ENCODE results near the gene ANKRD13B. TPM values are rescaled to one million over a fixed set of nuclear protein-coding genes. Genes with fewer than 3 reads are reported as not detected.
A peak's percentile ranks its signal among the peaks of the same experiment; 100 is the strongest.

ANKRD13B gene
- total RNA-seq, 1 donor from 2014 or later: 2.7 TPM

DNA sequence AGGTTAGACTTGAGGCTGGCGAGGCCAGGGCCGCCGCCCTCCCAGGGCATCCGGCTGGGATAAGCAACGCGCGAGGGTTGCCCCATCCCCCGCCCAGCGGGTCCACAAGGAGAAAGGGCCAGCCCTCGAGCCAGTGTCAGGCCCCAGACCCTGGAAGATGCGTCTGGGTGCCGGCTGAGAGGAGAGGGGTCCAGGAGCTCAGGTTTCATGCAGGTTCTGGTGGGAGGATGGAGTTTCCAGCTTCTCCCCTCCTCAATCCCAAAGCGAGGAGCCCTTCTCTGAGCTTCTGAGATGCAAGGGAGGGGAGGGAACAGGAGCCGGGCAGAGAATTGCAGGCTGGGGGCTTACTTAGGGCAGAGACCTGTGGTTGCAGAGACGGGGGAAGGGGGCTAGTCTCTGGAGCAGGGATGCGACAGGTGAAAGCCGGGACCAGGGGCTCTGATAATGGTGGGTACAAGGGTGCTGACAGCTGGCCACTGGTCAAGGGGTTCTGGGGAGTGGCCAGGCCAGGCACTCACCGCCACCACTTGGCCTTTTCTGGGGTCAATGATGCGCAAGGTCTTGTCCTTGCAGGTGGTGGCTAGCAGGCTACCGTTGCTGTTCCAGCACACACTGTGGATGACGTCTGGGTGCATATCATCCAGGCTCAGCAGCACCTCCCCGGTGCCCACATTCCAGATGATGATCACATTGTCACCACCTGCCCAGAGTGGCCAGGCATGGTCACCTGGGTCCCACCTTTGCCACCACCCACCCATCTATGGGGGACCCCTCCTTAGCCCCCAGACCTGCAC lies 25.5 kb downstream of the ANKRD13B start:
- no peak for ATAC-seq

DNA sequence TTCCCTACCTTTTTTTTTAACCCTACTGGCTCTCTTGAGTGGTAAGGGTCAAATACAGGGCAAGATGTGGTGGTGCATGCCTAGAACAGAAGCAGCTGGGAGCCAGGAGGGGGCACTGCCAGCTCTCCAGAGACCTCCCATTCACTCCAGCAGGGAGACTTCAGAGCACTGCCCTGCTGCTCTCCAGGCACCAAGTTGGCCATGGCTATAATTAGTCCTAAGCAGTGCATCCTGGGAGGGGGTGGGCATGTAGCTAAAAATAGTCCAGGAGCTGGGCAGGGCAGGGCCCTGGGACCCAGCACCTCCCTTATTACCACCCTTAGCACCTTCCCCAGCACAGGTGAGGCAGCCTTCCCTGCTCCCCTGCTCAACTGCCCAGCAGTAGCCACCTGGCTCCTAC lies 26.3 kb downstream of the ANKRD13B start:
- no peak for ATAC-seq

DNA sequence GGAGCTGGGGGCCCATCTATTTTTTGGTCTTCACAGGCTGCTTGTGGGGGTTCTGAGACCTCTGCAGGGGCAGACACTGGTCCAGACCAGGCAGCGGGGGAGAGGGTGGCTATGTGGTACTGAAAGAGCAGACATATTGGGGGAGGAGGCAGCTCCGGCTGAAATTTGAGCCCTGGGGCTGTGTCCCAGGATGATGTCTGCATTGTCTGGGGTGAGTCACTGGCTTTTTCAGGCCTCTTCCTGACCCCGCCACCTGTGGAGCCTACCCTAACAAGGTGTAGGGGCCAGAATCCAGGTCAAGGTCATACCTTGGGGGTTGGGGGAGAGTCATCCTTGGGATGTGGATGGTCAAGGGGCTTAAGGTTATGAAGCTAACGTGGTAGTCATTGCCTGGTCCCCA lies 27.3 kb downstream of the ANKRD13B start:
- no peak for ATAC-seq

DNA sequence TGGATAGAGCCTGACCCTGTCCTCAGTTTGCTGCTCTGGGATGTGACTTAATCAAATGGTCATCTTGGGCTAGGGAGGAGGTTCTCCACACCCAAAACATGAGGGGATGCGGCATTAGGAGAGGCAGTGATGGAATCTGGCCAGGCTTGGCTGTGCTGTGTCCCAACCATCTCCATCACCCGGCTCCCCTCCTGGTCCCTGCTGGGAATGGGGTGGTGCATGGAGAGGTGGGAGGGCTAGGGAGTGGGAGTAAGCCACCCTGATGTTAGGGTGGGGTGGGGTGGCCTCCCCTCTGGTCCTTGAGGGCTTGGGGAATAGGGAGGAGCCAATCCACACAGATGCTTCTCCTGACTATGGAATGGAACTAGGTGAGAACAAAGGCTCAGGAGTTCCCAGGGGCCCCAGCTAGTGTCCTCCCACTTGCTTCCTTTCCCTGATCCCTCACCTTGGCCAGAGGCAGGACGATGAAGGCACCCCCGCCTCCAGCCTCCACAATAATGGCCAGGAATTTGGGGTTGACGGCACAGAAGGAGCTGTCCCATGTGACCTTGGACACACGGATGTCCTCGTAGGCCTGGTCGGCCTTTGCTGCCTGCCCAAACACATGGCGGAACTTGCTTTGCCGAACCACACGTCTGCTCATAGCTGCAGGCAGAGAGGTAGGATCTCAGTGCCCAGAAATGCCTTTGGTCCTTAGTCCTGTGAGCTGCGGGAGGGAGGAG lies 28.0 kb downstream of the ANKRD13B start:
- no peak for ATAC-seq

DNA sequence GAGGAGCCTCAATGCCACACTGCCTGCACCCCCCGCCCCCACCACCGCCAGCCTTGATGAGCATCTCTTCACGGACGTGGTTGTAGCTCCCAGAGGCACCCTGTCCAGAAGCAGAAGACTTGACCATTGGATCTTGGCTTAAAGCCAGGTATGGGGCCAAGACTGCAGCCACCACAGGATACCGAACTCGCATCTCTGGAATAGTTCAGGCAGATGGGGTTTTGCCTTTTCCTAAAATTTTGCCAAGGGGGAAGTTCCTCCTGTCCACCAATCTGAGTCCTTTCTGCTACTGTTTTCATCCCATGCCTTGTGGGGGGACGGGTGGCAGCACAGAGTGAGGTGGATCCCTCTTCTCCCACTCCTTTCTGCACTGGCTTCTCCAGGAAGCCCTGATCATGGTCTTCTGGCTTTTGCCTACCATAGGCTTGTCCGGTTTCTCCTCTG lies 28.8 kb downstream of the ANKRD13B start:
- no peak for ATAC-seq

DNA sequence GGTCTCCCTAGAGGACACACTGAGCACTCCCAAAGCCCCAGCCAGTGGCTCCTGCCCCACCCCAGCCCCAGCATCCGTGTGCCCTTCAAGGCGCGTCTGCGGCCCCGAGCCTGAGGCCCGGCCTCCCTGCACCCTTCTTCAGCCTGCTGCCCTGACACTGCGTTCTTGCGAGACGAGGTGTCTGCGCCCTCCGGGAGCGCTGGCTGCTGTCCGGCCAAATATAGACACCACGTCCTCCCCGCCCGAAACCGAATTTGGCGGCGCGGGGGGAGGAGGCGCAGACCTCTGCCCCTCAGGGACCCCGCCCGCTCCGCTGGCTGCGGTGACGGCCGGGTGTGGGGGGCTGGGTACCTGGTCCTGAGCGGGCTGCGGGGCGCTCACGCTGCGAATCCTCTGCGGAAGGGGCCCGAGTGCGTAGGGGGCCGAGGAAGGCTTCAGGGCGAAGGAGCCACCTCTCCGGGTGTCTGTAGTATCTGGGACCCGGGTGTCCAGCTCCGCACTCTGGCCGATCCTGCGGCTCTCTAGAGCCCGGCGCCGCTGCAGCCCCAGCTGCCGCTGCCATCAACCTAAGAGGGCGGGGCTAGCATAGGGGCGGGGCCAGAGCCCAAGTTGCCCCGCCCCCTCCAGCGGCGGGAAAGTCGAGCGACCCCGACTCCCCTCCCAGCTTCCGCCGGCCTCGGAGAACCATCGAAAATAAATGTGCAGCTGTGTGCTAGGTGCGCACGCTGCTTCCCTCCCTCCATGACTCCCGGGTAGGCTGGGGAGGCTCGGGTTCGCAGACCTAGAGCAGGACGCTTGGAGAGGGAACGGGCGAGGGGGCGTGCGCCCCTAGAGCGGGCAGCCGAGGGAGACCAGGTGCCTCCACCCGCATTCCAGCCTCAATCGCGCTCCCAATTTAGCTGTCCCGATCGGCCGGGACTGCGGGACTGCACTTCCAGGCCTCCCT lies 29.7 kb downstream of the ANKRD13B start, which contains the start of gene CORO6:
TSS of gene CORO6 (minus strand) at position 576 of the 946 bp plus-strand sequence. CDS start 1,491 bp downstream, outside the sequence.
- ATAC-seq: peak; percentile 22

DNA sequence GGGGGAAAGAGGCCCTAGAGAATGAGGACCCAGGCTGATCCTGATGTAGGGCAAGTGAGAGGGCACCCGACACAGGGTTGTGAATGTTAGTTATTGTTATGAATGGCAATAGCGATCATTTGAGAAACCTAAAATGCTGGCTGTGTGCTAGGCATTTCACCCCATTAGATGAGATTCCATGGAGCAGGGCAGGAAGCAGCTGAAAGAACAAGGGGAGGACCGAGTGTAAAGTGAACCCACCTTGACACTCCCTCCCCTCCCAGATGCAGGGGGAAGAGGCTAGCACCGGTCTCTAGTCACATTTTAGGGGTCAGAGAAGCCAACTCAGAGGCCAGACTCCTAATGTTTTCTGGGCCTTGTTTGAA lies 30.3 kb downstream of the ANKRD13B start:
- no peak for ATAC-seq

DNA sequence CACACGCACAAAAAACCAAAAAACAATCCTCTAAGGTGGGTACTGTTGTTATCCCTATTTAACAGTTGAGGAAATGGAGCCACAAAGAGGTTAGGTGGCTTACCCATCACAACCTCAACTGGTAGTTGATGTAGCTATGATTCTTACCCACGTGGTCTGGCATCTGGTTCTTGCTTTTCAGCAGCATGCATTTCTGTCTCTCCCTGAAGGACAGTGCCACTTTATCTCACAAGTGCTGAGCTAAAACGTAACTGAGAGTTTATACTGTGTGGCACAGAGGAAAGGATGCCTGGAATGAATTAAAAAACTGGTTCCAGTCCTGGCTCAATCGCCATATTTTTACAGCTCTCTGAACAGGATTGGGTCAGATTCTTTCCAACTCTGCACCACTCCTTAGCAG lies 31.7 kb downstream of the ANKRD13B start:
- no peak for ATAC-seq

DNA sequence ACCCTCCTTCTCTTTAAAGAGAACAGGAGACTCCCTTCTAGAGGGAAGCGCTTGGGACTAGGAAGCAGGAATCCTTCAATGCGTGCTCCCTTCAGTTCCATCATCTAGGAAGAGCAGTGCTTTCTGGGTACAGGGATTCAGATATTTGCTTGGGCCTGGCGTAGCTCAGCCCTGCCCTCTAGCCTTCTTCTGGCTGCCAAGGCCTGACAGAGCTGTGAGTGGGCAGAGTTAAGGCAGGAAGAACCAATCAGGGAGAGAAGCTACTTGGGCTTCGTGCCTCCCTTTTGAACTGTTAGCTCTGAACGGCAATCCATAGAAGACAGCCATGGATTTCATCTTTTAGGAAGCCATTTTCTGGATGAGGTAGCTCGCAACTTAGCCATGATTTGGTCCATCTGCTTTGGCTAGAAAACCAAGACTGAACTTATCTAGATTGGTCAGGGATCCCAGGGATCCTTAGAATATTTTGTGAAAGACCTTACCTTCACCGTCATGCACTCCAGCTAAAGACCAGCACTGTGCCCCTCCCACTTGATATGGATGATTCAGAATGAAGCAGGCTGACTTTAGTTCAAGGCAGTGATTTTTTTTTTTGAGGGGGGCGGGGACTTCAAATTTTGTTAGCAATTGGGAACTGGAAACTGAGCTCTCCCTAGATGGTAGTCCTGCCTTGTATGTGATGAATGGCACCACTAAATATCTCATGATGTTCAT lies 32.3 kb downstream of the ANKRD13B start:
- ATAC-seq: no peak

DNA sequence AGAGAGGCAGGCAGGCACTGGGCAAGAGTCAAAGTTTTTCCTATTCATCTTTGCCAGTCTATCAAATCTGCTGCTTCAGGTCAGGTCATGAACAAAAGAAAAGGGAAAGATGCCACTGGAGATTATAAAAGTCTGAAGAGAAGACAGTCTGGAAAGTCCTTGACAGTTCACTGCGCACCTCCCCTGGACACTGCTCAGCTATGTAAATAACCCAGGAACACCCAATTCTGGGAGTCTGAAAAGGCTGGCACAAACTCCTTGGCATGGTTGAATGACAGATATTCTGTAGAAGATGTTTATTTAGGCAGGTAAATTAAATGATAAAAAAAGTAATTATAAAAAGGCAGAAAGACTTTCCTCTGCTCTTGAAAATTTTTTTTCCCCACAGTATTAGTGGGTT lies 35.0 kb downstream of the ANKRD13B start:
- no peak for ATAC-seq

DNA sequence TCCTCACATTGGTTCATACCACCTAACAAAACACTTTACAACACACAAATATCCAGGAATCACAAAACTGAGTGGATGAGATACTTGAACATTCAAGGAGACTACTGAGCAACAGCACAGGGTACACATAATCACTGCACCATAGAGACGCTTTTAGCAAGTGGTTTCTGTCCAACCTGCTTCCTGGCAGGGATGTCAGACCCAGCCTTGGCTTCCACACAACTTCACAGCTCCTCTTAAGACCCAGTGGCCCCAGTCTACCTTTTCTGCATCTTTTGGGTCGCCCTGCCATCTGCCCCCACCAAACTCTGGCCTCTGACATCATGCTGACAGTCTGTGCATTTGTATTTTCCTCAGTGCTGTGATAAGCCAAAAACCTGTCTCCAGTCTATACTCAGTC lies 35.7 kb downstream of the ANKRD13B start:
- no peak for ATAC-seq

DNA sequence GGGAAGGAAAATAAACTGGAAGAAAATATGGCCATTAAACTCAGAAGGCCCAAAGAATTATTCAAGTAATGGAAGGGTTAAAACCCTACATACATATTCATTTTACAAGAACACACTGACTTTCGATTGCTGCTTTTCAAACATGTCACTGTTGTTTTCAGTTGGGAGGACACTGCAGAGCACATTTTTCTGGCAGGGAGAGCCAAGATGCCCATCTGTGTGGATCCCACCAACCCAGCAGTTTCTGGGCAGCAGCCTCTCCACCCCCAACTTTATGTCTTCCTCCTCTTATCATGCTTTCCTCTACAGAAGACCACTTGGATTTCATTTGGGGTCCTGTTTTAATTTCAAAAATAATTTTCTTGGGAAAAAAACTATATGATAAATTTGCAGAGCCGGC lies 36.9 kb downstream of the ANKRD13B start:
- no peak for ATAC-seq

DNA sequence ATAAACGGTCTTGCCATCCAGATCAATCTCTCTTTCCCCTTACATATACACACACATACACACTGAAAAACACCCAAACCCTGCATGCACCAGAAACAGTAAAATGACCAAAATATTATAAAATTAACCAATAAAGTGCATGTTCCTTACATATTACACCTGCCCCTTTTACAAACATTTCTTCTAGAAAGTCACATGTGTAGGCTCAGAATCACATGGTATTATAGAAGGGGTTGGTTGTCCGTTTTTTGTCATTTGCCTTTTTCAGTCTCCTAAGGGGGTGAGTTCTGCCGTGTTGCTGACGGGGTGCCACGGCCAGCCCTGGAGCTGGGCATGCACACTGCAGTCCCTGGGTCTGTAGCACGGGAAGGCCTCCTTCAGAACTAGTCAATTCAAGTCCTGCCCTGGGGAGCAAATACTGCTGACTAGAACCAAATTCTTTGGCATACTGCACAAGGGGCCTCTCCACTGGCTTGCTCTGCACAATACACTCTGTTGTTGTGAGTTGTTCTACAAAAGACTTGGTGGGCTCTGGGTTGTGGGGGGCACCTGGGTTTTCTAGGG lies 37.8 kb downstream of the ANKRD13B start:
- ATAC-seq: no peak

DNA sequence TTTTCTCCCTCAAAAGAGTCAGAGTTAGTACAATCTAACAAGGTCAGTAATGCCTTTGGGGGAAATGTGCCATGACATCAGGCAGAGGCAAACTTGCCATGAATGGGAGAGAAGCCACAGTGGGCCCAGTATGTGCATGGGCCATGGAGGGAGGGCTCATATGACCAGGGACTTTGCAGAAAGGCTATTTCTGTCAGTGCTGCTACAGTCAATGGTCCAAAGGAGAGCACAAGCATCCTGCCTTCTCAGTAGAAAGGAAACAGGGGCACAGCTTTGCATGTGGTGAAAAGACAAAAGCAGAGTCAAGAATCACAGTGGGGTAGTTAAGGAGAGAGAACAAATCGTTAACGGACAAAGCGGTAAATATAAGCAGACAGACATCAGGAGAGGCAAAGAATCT lies 41.0 kb downstream of the ANKRD13B start:
- ATAC-seq: no peak

DNA sequence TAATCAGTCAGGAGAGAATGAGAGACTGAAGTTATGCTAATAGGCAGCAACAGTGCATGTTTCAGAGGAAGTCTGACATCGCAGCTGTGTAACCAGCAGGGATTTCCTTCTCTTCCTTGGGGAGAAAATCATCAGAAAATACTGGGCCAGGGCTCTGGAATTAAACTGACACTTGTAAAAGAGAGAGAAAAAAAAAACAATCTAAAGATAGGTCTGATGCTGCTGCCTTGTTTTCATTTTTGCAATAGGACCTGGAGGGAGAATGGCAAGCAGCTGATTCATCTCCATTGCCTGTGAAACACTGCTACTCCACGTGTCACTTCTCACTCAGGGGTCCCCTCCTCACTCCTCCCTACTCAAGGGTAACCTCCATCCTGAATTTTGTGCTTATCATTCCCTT lies 47.5 kb downstream of the ANKRD13B start:
- ATAC-seq: no peak

DNA sequence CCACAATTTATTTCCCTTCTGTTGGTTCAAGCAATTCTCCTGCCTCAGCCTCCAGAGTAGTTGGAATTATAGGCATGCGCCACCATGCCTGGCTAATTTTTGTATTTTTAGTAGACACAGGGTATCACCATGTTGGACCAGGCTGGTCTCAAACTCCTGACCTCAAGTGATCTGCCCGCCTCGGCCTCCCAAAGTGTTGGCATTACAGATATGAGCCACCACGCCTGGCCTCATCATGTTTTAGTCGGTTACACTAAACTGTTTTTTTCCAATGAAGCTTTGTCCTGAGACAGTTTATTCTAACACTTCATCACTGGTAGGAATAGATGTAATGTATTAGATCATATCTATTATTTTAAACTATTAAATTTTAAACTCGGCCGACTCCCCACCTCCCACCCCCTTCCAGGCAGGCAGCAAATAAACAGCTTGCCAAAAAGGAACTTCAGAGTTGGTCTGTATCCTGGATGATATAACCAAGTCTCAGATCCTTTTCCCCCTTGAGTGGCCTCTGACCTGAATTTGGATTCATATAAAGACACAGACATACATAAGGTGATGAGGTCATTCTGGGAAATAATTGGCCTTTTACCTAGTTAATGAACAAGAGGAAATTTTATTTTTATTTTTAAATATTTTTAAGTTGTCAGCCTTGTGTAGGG lies 48.2 kb downstream of the ANKRD13B start:
- no peak for ATAC-seq

DNA sequence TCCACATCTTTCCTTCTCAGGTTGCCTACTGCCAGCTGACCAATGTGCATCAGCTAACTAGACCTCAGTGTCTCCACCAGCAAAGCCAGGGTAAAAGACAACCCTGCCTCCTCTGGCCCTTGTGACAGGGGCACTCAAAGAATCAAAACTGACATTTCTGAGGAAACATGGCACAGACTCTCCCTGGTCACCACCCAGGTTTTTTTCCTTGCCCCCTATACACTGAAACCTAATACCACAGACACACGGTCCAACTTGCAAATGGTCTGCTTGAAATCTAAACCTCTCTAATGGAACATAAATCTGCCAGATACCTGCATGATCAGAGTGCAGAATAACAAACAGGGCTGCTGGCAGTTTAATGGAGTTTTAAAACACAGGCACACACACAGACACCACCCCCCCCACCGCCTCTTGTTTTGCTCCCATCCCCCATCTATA lies 49.3 kb downstream of the ANKRD13B start:
- no peak for ATAC-seq

DNA sequence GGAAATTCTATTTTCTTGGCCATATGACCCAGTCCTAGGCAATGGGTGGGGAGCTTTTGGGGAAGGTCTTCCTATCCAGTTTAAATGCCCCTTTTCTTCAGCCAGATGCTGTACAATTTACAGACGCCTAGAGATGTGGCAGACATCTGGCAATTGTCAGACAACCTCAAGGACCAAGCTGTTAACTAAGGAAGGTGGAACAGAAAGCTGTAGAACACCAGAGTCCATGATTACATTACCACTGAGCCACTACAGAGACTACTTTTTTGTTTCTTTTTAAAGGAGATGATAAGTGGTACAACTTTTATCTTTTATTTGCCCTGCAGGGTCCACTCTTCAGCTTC lies 50.9 kb downstream of the ANKRD13B start:
- no peak for ATAC-seq

DNA sequence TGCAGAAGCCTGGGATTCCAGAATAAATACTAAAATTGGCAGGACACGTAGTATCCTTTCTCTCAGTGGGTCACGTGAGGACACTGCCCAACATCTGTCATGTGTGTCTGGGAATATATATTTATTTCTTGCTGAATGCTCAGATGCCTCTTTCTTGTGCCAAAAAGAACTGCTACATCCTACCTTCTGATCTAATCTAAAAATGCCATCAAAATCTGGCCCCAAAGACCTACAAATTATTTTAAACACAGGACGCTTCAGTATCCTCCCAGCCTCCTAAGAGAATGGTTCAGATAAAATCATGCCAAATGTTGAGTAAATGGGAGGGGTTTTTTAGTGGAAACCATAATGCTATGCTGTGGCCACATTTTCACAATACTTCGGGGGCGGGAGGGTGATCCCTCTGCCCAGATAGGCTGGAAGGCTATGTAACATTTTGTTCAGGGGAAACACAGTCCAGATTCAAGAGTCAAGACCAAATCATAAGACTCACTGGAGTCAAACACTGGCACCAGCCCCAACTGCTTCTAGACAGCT lies 52.7 kb downstream of the ANKRD13B start:
- peak; percentile 42 for ATAC-seq

DNA sequence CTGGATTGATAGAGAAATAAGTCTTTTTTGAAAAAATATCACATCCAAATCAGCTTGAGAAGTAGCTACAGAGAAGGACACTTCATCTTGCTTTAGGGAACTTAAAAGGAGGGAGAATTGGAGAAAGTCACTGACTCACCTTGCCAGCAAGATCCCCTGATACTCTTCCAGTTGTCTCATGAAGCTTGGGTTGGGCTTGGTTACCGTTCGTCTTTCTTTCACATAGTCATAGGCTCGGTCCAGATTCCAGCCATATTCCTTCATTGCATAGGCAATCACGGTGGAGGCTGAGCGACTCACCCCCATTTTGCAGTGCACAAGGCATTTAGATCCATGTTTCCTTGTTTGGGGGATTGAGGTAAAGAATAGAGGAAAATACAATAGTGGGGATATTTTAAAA lies 55.1 kb downstream of the ANKRD13B start:
- ATAC-seq: no peak

DNA sequence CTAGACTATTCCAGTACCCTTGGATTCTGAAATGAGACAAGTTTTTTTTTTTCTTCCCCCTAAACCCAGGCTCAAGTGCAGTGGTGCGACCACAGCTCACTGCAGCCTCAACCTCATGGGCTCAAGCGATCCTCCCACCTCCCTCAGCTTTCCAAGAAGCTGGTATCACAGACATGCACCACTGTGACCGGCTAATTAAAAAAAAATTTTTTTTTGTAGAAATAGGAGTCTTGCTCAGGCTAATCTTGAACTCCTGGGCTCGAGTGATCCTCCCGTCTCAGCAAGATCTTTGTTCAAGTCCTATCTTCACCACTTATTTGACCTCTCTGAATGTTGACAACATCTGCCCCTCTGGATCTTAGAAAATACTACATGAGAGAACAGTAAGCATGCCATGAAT lies 56.4 kb downstream of the ANKRD13B start:
- no peak for ATAC-seq

Measured in esophagus mucosa (tissue), 1 donor.